Measurements from ENCODE around the gene ZNF568. TPM values are rescaled to one million over a fixed set of nuclear protein-coding genes. Genes with fewer than 3 reads are reported as not detected.

Gene ZNF568
- polyA plus RNA-seq, 2 of the 4 experiments (the other 2 are of a cell fraction), result 1.0 to 4.9 TPM

DNA sequence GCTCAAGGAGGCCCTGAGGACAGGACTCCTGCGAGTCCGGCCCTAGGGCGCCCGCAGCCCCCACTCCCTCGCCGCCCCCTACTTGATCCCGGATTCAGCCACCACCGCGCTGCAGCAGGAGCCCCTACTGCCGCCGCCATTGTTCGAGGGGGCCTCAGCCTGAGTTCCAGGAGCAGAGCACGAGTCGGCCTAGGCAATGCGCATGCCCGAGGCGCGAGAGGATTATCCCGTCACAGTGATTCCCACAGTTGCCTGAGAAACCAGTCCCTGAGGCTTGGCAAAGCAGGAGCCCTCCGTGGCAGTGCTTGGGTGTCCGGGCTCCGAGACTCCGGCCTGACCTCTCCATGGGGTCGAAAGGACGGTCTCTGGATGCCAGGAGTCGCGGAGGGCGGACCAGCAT is 93.7 kb downstream of the ZNF568 start:
- TF ChIP-seq, protein P1, sequence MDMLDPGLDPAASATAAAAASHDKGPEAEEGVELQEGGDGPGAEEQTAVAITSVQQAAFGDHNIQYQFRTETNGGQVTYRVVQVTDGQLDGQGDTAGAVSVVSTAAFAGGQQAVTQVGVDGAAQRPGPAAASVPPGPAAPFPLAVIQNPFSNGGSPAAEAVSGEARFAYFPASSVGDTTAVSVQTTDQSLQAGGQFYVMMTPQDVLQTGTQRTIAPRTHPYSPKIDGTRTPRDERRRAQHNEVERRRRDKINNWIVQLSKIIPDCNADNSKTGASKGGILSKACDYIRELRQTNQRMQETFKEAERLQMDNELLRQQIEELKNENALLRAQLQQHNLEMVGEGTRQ (IDR thresholded peaks at IDR 0.05), result no peak
- TF ChIP-seq HDAC2 (IDR thresholded peaks at IDR 0.05) (no peak), HEYL (CRISPR knock-in tag; IDR thresholded peaks at IDR 0.05) (no peak), KDM5A (IDR thresholded peaks at IDR 0.05) (no peak), HMGXB4 (CRISPR knock-in tag; IDR thresholded peaks at IDR 0.05; ENCODE audit: borderline replicate concordance) (no peak), KDM1A (IDR thresholded peaks at IDR 0.05; ENCODE audit: low read depth) (no peak)
- CTCF ChIA-PET, result no interaction called here
- H3K9me3 ChIP-seq, result peaks cover 93% of the 10 kb centered on the region
- POLR2A ChIA-PET, result no interaction called here
- DNase-seq (ENCODE audit: low read depth in 1 of 2, low spot score in 1 of 2) (no peak), FAIRE-seq (no peak), ATAC-seq (no peak)
- H3K27ac ChIP-seq, result no peak overlapping the region
- 59% methylated on average over 28 of the region's 28 CpGs for WGBS (ENCODE audit: missing lambda C conversion rate)
- H3K4me3 ChIP-seq, result no peak overlapping the region
- no peak overlapping the region for H3K4me2 ChIP-seq
- no peaks in the 10 kb centered on the region for H3K4me1 ChIP-seq

DNA sequence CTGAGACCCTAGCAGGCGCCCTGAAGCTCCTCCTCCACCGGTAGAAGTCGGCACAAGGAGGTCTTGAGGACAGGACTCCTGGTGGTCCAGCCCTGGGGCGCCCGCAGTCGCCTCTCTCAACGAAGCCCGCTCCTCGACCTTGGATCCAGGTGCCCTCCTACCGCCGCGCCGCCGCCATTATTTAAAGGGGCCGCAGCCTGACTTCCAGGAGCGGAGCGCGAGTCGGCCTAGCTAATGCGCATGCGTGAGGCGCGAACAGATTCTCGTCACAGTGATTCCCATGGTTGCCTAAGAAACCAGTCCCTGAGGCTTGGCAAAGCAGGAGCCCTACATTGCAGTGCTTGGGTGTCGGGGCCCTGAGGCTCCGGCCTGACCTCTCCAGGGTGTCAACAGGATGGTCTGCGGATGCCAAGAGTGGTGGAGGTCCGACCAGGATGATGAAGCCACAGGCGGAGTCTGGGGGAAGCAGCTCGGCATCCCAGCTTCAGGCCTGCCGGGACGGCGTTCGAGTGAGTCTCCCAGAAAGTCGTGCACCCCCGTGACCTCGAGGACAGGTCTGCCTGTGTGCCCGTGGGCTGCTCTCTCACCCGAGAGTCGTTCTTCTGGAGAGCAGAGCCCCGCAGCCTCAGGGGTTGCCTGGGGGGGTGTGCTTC is 96.1 kb downstream of the ZNF568 start:
- FAIRE-seq (no peak), DNase-seq (ENCODE audit: low read depth in 1 of 2, low spot score in 1 of 2) (no peak), ATAC-seq (no peak)
- POLR2A ChIA-PET, result no interaction called here
- TF ChIP-seq EHF (CRISPR knock-in tag; IDR thresholded peaks at IDR 0.05) (no peak), TP53 (CRISPR knock-in tag; IDR thresholded peaks at IDR 0.05) (no peak), JUN (IDR thresholded peaks at IDR 0.05) (no peak), RARB (CRISPR knock-in tag; IDR thresholded peaks at IDR 0.05) (no peak), ZNF302 (CRISPR knock-in tag; IDR thresholded peaks at IDR 0.05) (no peak), CHD4 (IDR thresholded peaks at IDR 0.05; ENCODE audit: borderline replicate concordance) (no peak), POLR2AphosphoS2 (conservative IDR thresholded peaks at IDR 0.05; ENCODE audit: low read length) (no peak), HEYL (CRISPR knock-in tag; IDR thresholded peaks at IDR 0.05) (no peak), RAD21 (conservative IDR thresholded peaks at IDR 0.05 in 1 of 2, IDR thresholded peaks at IDR 0.05 in 1 of 2) (no peak), MAX (IDR thresholded peaks at IDR 0.05) (no peak), POLR2A (IDR thresholded peaks at IDR 0.05; ENCODE audit: low read length) (no peak), EHMT2 (IDR thresholded peaks at IDR 0.05; ENCODE audit: low read depth) (no peak), CTCF (IDR thresholded peaks at IDR 0.05) (no peak), BHLHE40 (IDR thresholded peaks at IDR 0.05; ENCODE audit: low read depth, low read length) (no peak), NFE2L2 (conservative IDR thresholded peaks at IDR 0.05; ENCODE audit: low read length) (no peak), CEBPB (IDR thresholded peaks at IDR 0.05) (no peak), ATOH8 (CRISPR knock-in tag; IDR thresholded peaks at IDR 0.05; ENCODE audit: low read depth) (no peak)
- TF ChIP-seq, protein P2, sequence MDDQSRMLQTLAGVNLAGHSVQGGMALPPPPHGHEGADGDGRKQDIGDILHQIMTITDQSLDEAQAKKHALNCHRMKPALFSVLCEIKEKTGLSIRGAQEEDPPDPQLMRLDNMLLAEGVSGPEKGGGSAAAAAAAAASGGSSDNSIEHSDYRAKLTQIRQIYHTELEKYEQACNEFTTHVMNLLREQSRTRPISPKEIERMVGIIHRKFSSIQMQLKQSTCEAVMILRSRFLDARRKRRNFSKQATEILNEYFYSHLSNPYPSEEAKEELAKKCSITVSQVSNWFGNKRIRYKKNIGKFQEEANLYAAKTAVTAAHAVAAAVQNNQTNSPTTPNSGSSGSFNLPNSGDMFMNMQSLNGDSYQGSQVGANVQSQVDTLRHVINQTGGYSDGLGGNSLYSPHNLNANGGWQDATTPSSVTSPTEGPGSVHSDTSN (IDR thresholded peaks at IDR 0.05), result no peak
- TF ChIP-seq, protein P3, sequence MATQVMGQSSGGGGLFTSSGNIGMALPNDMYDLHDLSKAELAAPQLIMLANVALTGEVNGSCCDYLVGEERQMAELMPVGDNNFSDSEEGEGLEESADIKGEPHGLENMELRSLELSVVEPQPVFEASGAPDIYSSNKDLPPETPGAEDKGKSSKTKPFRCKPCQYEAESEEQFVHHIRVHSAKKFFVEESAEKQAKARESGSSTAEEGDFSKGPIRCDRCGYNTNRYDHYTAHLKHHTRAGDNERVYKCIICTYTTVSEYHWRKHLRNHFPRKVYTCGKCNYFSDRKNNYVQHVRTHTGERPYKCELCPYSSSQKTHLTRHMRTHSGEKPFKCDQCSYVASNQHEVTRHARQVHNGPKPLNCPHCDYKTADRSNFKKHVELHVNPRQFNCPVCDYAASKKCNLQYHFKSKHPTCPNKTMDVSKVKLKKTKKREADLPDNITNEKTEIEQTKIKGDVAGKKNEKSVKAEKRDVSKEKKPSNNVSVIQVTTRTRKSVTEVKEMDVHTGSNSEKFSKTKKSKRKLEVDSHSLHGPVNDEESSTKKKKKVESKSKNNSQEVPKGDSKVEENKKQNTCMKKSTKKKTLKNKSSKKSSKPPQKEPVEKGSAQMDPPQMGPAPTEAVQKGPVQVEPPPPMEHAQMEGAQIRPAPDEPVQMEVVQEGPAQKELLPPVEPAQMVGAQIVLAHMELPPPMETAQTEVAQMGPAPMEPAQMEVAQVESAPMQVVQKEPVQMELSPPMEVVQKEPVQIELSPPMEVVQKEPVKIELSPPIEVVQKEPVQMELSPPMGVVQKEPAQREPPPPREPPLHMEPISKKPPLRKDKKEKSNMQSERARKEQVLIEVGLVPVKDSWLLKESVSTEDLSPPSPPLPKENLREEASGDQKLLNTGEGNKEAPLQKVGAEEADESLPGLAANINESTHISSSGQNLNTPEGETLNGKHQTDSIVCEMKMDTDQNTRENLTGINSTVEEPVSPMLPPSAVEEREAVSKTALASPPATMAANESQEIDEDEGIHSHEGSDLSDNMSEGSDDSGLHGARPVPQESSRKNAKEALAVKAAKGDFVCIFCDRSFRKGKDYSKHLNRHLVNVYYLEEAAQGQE (IDR thresholded peaks at IDR 0.05), result no peak
- TF ChIP-seq, protein P4, sequence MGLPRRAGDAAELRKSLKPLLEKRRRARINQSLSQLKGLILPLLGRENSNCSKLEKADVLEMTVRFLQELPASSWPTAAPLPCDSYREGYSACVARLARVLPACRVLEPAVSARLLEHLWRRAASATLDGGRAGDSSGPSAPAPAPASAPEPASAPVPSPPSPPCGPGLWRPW (IDR thresholded peaks at IDR 0.05), result no peak
- Histone ChIP-seq H3K4me2 (no peak overlapping the region), H3K4me3 (no peak overlapping the region), H3K27ac (no peak overlapping the region), H3K9me3 (peaks cover 98% of the 10 kb centered on the region), H3K4me1 (no peaks in the 10 kb centered on the region)
- CTCF ChIA-PET, result no interaction called here
- 61% methylated on average over 41 of the region's 41 CpGs for WGBS (ENCODE audit: missing lambda C conversion rate)

Measured in A549 (cell line).